SU-DHL-6 (cell line): Measurements from ENCODE around the gene ZCCHC7.

Experiments
- H2AFZ ChIP-seq: fragments of 200-600 bp; sonication (generic); 2 replicates; pipeline ENCODE4 v1.6.1; 2014; ENCODE audit warnings: low read depth, mild to moderate bottlenecking, moderate library complexity, mixed read lengths, antibody characterized with exemption, low read length; ENCODE audit not compliant: severe bottlenecking
- H3F3A ChIP-seq: fragments of 200-600 bp; shearing (Covaris generic); 2 replicates; pipeline ENCODE4 v1.6.0; 2016; ENCODE audit warnings: antibody characterized with exemption, mild to moderate bottlenecking; ENCODE audit not compliant: insufficient read depth
- H3K27ac ChIP-seq: fragments of 200-600 bp; sonication (generic); 2 replicates; pipeline ENCODE4 v1.5.1; 2016; ENCODE audit warnings: low read depth, mild to moderate bottlenecking, low read length, moderate library complexity, mixed read lengths
- H3K27me3 ChIP-seq: fragments of 200-600 bp; sonication (generic), shearing (Covaris generic); 2 replicates; pipeline ENCODE4 v1.6.0; 2014; ENCODE audit warnings: mild to moderate bottlenecking, low read length
- H3K36me3 ChIP-seq: fragments of 200-600 bp; sonication (generic); 2 replicates; pipeline ENCODE4 v1.6.1; 2014; ENCODE audit warnings: mild to moderate bottlenecking, low read length, mixed read lengths
- H3K4me2 ChIP-seq: fragments of 300-600, 200-600 bp; shearing (Covaris generic), sonication (generic); 2 replicates; pipeline ENCODE4 v1.6.0; 2014; ENCODE audit warnings: low read length, low read depth, mild to moderate bottlenecking; ENCODE audit not compliant: poor library complexity, severe bottlenecking
- H3K4me3 ChIP-seq: fragments of 200-600 bp; sonication (generic); 2 replicates; pipeline ENCODE4 v1.5.1; 2014; ENCODE audit warnings: antibody characterized with exemption, low read length, mild to moderate bottlenecking, mixed read lengths; ENCODE audit not compliant: insufficient read depth, poor library complexity, severe bottlenecking
- H3K79me2 ChIP-seq: fragments of 200-600 bp; sonication (generic); 2 replicates; pipeline ENCODE4 v1.6.1; 2014; ENCODE audit warnings: mild to moderate bottlenecking, low read length, moderate library complexity; ENCODE audit not compliant: insufficient read depth
- H3K9ac ChIP-seq: fragments of 200-600 bp; sonication (generic); 2 replicates; pipeline ENCODE4 v1.7.0; 2014; ENCODE audit warnings: mild to moderate bottlenecking, low read length
- H3K9me2 ChIP-seq: fragments of 200-600 bp; sonication (generic); replicated peaks from 2 replicates; pipeline ENCODE4 v1.6.1; 2014; ENCODE audit warnings: low read length; ENCODE audit not compliant: insufficient read depth
- H3K9me3 ChIP-seq: fragments of 200-600 bp; sonication (generic); 2 replicates; pipeline ENCODE4 v1.6.1; 2014; ENCODE audit warnings: low read length, mixed read lengths; ENCODE audit not compliant: insufficient read depth
- H4K20me1 ChIP-seq: fragments of 200-600 bp; sonication (generic); 2 replicates; pipeline ENCODE4 v1.6.1; 2014; ENCODE audit warnings: low read depth, mild to moderate bottlenecking, antibody characterized with exemption, low read length, moderate library complexity, mixed read lengths
- CTCF ChIP-seq: fragments of 200-600 bp; sonication (generic); IDR thresholded peaks from one replicate; pipeline ENCODE4 v1.5.1; 2017; ENCODE audit warnings: antibody characterized with exemption, mild to moderate bottlenecking, low read length, moderate library complexity; ENCODE audit not compliant: insufficient read depth, poor library complexity, severe bottlenecking
- EZH2phosphoT487 ChIP-seq: fragments of 200-600 bp; sonication (generic), shearing (Covaris generic); conservative IDR thresholded peaks from 2 replicates; pipeline ENCODE4 v1.6.1; 2018; ENCODE audit warnings: mild to moderate bottlenecking, antibody characterized with exemption, low read length, moderate library complexity, mixed read lengths

Gene ZCCHC7

GRCh38 chr9:37127018-37127417 is 6.6 kb downstream of the ZCCHC7 start:
- Histone ChIP-seq H3F3A (peaks cover 20% of the 10 kb centered on the region), H2AFZ (no peak overlapping the region), H3K27me3 (no peaks in the 10 kb centered on the region), H3K9ac (no peak overlapping the region), H3K9me3 (no peaks in the 10 kb centered on the region), H4K20me1 (no peaks in the 10 kb centered on the region), H3K4me2 (peak overlapping the region; percentile 63), H3K9me2 (no peaks in the 10 kb centered on the region), H3K79me2 (peaks cover 92% of the 10 kb centered on the region), H3K27ac (peak overlapping the region; percentile 80), H3K36me3 (peaks cover 25% of the 10 kb centered on the region), H3K4me3 (no peak overlapping the region)
- no peak for TF ChIP-seq EZH2phosphoT487
- TF ChIP-seq CTCF = no peak

GRCh38 chr9:37128051-37128450 is 7.7 kb downstream of the ZCCHC7 start:
- H2AFZ ChIP-seq = no peak overlapping the region
- no peaks in the 10 kb centered on the region for H3K9me2 ChIP-seq
- H3F3A ChIP-seq = peaks cover 16% of the 10 kb centered on the region
- H3K36me3 ChIP-seq = peaks cover 28% of the 10 kb centered on the region
- H3K4me3 ChIP-seq = no peak overlapping the region
- H3K4me2 ChIP-seq = peak overlapping the region; percentile 63
- peak overlapping the region; percentile 80 for H3K27ac ChIP-seq
- no peaks in the 10 kb centered on the region for H3K9me3 ChIP-seq
- peaks cover 92% of the 10 kb centered on the region for H3K79me2 ChIP-seq
- TF ChIP-seq CTCF = no peak
- TF ChIP-seq EZH2phosphoT487 = no peak
- H3K9ac ChIP-seq = 0 out of 2 replicates have a peak overlapping the region, but pooled peaks have one; percentile 3
- no peaks in the 10 kb centered on the region for H3K27me3 ChIP-seq
- no peaks in the 10 kb centered on the region for H4K20me1 ChIP-seq

- Histone ChIP-seq H2AFZ (no peak overlapping the region), H4K20me1 (0 out of 2 replicates have a peak, but pooled peaks cover 6% of the 10 kb centered on the region), H3K4me2 (no peak overlapping the region), H3K9ac (no peak overlapping the region), H3K4me3 (no peak overlapping the region), H3K9me2 (no peaks in the 10 kb centered on the region), H3K27me3 (no peaks in the 10 kb centered on the region), H3K27ac (0 out of 2 replicates have a peak overlapping the region, but pooled peaks have one; percentile 19), H3K9me3 (no peaks in the 10 kb centered on the region), H3F3A (peaks cover 37% of the 10 kb centered on the region), H3K36me3 (peaks cover 48% of the 10 kb centered on the region), H3K79me2 (peaks cover 89% of the 10 kb centered on the region)
- TF ChIP-seq CTCF = no peak
- TF ChIP-seq EZH2phosphoT487 = no peak
These were observed 13.8 kb downstream of the ZCCHC7 start for GRCh38 chr9:37134166-37134565.
